ENCODE data around the gene DNAAF3. TPM values are rescaled to one million over a fixed set of nuclear protein-coding genes. Genes with fewer than 3 reads are reported as not detected.
"Not testable (repeated sequence)": the region's sequence is repeated elsewhere in the genome, so short reads cannot be mapped to it uniquely, and the experiment has no call there.

DNAAF3 gene
- total RNA-seq, 2 donors from 2014 or later = 0.55 to 16.1 TPM

DNA sequence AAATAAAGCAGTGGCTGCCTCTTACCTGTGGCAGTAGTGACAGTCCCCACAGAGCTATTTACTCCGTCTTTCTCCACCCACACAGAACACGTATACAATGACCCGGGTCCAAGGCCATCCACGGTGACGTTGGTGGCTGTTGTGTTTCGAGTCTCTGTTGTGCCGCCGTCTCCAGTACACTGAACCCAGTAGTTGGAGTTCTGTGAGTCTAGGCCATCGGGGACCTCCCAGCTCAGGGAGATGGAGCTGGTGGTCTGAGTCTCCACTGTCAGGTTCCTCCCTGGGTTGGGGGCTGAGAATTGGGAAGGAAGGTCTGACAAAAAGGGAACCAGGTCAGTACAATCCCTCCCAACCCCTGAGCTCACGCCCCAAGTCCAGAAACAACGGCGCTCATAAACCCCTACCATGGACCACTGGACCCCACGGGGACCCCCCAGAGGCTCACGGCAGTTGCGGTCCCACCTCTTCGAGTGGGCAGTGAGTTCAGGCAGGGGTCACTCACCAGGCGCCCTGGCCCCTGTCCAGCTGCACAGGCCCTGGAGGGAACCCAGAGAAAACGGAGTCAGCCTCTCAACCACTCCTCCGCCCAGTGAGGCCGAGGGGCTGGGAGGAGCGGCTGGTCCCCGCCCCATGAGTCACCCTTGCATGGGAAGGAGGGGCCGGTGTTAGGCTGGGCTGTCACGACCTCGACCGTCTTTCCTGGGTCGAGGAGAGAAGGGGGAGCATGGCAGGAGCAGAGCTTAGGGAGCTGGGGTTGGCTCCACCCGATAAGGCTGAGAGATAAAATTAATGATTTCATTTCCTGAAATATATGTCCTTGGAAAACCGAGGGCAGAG, 40.5 kb upstream of the DNAAF3 start:
- intact Hi-C loops (cut with DNase I) = no loop called here
- TF ChIP-seq POLR2AphosphoS5 (IDR thresholded peaks at IDR 0.05) (no peak), POLR2A (IDR thresholded peaks at IDR 0.05) (peak; percentile 66)
- TF ChIP-seq, protein P1, sequence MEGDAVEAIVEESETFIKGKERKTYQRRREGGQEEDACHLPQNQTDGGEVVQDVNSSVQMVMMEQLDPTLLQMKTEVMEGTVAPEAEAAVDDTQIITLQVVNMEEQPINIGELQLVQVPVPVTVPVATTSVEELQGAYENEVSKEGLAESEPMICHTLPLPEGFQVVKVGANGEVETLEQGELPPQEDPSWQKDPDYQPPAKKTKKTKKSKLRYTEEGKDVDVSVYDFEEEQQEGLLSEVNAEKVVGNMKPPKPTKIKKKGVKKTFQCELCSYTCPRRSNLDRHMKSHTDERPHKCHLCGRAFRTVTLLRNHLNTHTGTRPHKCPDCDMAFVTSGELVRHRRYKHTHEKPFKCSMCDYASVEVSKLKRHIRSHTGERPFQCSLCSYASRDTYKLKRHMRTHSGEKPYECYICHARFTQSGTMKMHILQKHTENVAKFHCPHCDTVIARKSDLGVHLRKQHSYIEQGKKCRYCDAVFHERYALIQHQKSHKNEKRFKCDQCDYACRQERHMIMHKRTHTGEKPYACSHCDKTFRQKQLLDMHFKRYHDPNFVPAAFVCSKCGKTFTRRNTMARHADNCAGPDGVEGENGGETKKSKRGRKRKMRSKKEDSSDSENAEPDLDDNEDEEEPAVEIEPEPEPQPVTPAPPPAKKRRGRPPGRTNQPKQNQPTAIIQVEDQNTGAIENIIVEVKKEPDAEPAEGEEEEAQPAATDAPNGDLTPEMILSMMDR (IDR thresholded peaks at IDR 0.05) = no peak
- Histone ChIP-seq H3K4me3 (no peak overlapping the region), H3K4me1 (replicated peaks) (no peaks in the 10 kb centered on the region), H3K27ac (no peak overlapping the region), H3K9me3 (no peaks in the 10 kb centered on the region), H3K36me3 (no peaks in the 10 kb centered on the region), H3K27me3 (replicated peaks; ENCODE audit: insufficient read depth) (no peaks in the 10 kb centered on the region)
- 33% methylated on average over 28 of the region's 29 CpGs for whole genome bisulfite sequencing
- no peak for DNase-seq (ENCODE audit: low spot score)

DNA sequence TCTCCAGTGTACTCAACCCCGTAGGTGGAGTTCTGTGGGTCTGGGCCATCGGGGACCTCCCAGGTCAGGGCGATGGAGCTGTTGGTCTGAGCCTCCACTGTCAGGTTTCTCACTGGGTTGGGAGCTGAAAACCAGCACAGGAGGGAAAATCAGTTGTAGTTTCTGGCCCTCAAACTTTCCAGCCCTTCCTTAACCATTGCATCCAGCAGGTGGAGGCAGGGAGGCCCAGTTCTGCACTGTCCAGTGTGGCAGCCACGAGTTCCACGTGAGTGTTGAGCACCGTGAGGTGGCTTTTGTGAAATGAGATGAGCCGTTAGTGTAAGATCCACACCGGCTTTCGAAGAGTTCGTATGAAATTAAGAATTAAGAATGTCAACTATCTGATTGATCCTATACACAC, 35.8 kb upstream of the DNAAF3 start:
- intact Hi-C loops (cut with DNase I); H3K27me3 ChIP-seq (replicated peaks; ENCODE audit: insufficient read depth); H3K4me3 ChIP-seq; H3K27ac ChIP-seq; DNase-seq (ENCODE audit: low spot score); H3K4me1 ChIP-seq (replicated peaks); H3K9me3 ChIP-seq; H3K36me3 ChIP-seq: not testable (repeated sequence)
- WGBS = 68% methylated on average over 10 of the region's 10 CpGs

DNA sequence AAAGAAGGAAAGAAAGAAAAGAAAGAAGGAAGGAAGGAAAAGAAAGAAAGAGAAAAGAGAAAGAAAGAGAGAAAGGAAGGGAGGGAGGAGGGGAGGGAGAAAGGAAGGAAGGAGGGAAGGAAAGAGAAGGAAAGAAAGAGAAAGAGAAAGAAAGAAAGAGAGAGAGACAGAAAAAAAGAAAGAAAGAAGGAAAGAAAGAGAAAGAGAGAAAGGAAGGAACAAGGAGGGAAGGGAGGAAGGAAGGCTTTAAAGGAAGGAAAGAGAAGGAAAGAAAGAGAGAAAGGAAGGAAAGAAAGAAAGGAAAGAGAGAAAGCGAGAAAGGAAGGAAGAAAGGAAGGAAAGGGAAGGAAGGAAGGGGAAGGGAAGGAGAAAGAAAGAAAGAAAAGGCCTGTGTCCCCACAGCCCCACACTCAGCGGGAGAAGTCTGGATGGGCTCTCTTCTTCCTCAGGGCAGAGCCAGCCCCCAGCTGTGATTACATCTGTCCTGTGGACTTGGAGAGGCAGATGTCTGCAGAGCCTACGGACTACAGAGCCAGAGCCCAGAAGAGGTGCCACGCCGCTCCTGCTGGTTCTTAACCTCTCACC, 33.3 kb upstream of the DNAAF3 start:
- no peak overlapping the region for H3K27ac ChIP-seq
- H3K4me1 ChIP-seq (replicated peaks) = no peaks in the 10 kb centered on the region
- intact Hi-C loops (cut with DNase I) = no loop called here
- no peaks in the 10 kb centered on the region for H3K9me3 ChIP-seq
- no peaks in the 10 kb centered on the region for H3K36me3 ChIP-seq
- WGBS = 68% methylated on average over 5 of the region's 5 CpGs
- no peak overlapping the region for H3K4me3 ChIP-seq
- DNase-seq (ENCODE audit: low spot score) = no peak
- TF ChIP-seq POLR2AphosphoS5 (IDR thresholded peaks at IDR 0.05) = no peak
- TF ChIP-seq, protein P1 (IDR thresholded peaks at IDR 0.05) = no peak
- no peak for TF ChIP-seq POLR2A (IDR thresholded peaks at IDR 0.05)
- no peaks in the 10 kb centered on the region for H3K27me3 ChIP-seq (replicated peaks; ENCODE audit: insufficient read depth)

DNA sequence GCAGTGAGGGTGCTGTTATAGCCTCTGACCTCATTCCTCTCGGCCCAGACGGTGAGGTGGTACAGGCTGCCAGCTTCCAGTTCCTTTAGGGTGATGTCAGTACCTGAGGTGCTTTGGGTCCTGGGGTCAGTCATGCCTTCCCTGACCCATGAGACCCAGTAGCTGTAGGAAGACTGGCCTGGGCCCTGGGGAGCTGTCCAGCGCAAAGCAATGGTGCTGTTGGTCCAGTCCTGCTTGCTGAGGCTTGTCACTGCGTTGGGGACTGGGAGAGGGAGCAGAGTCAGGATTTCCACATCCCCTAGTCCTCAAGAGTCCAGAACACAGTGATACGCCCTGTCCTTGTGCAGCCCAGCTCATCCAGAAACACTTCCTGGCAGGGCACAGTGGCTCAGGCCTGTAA, 32.2 kb upstream of the DNAAF3 start:
- no peak for TF ChIP-seq POLR2AphosphoS5 (IDR thresholded peaks at IDR 0.05)
- no peak for TF ChIP-seq POLR2A (IDR thresholded peaks at IDR 0.05)
- TF ChIP-seq, protein P1 (IDR thresholded peaks at IDR 0.05) = no peak
- intact Hi-C loops (cut with DNase I) = no loop called here
- H3K36me3 ChIP-seq = no peaks in the 10 kb centered on the region
- H3K27ac ChIP-seq = no peak overlapping the region
- no peaks in the 10 kb centered on the region for H3K4me1 ChIP-seq (replicated peaks)
- 43% methylated on average over 5 of the region's 5 CpGs for WGBS
- no peak overlapping the region for H3K4me3 ChIP-seq
- H3K9me3 ChIP-seq = no peaks in the 10 kb centered on the region
- no peak for DNase-seq (ENCODE audit: low spot score)
- no peaks in the 10 kb centered on the region for H3K27me3 ChIP-seq (replicated peaks; ENCODE audit: insufficient read depth)

DNA sequence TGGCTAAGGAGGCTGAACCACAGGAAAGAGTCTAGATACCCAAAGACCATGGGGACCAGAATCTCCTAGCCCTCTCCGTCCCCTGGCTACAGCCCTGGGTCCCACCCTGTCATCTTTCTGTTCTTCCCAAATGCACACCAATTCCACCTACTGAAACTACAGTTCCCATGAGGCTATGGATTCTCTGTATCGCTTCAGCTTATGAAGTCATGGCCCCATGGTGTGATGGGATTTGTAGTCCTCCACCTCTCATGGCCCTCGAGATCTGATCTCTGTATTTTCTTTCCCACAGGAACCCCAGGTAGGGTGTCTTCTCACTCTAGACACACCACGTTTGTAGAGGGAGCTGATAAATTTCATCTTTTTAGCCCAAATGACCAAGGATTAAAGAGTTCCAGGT, 31.1 kb upstream of the DNAAF3 start:
- no peak overlapping the region for H3K27ac ChIP-seq
- no peaks in the 10 kb centered on the region for H3K4me1 ChIP-seq (replicated peaks)
- DNase-seq (ENCODE audit: low spot score) = no peak
- H3K4me3 ChIP-seq = no peak overlapping the region
- no peaks in the 10 kb centered on the region for H3K9me3 ChIP-seq
- 54% methylated on average over 4 of the region's 4 CpGs for WGBS
- H3K27me3 ChIP-seq (replicated peaks; ENCODE audit: insufficient read depth) = no peaks in the 10 kb centered on the region
- intact Hi-C loops (cut with DNase I) = no loop called here
- TF ChIP-seq POLR2AphosphoS5 (IDR thresholded peaks at IDR 0.05) (no peak), POLR2A (IDR thresholded peaks at IDR 0.05) (no peak)
- TF ChIP-seq, protein P1 (IDR thresholded peaks at IDR 0.05) = no peak
- no peaks in the 10 kb centered on the region for H3K36me3 ChIP-seq

Measured in prostate gland (tissue), 2 donors.